Measurements from ENCODE around the gene PPM1D.

PPM1D gene

DNA sequence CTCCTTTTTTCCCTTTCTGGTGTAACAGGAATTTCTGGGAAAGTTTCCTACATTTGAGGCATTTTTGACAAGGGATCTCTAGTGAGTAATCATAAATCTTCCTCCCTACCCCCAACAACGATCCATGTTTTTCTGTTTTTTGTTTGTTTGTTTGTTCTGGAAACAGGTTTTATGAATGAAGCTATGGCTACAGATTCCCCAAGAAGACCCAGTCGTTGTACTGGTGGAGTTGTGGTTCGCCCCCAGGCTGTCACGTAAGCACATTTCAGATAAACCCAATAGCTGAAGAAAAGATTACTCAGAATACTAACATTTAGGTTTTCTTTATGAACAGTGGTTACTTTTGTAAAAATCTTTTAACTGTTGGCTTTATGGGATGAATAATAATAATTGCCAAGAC, 79.3 kb downstream of the PPM1D start:
- TF ChIP-seq TCF12 (IDR thresholded peaks at IDR 0.05; ENCODE audit: low read depth): no peak

DNA sequence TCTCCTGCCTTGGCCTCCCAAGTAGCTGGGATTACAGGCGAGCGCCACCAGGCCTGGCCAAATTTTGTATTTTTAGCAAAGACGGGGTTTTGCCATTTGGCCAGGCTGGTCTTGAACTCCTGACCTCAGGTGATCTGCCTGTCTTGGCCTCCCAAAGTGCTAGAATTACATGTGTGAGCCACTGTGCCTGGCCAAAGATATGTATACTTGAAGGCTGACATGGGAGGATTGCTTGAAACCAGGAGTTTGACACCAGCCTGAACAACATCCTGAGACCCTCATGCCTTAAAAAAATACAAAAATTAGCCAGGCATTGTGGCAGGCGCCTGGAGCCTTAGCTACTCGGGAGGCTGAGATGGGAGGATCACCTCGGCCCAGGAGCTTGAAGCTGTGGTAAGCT, 80.8 kb downstream of the PPM1D start:
- no peak for TF ChIP-seq ZBTB7A (IDR thresholded peaks at IDR 0.05; ENCODE audit: low read depth)
- no peak for TF ChIP-seq CREB1 (IDR thresholded peaks at IDR 0.05; ENCODE audit: low read depth)
- TF ChIP-seq, protein P1, sequence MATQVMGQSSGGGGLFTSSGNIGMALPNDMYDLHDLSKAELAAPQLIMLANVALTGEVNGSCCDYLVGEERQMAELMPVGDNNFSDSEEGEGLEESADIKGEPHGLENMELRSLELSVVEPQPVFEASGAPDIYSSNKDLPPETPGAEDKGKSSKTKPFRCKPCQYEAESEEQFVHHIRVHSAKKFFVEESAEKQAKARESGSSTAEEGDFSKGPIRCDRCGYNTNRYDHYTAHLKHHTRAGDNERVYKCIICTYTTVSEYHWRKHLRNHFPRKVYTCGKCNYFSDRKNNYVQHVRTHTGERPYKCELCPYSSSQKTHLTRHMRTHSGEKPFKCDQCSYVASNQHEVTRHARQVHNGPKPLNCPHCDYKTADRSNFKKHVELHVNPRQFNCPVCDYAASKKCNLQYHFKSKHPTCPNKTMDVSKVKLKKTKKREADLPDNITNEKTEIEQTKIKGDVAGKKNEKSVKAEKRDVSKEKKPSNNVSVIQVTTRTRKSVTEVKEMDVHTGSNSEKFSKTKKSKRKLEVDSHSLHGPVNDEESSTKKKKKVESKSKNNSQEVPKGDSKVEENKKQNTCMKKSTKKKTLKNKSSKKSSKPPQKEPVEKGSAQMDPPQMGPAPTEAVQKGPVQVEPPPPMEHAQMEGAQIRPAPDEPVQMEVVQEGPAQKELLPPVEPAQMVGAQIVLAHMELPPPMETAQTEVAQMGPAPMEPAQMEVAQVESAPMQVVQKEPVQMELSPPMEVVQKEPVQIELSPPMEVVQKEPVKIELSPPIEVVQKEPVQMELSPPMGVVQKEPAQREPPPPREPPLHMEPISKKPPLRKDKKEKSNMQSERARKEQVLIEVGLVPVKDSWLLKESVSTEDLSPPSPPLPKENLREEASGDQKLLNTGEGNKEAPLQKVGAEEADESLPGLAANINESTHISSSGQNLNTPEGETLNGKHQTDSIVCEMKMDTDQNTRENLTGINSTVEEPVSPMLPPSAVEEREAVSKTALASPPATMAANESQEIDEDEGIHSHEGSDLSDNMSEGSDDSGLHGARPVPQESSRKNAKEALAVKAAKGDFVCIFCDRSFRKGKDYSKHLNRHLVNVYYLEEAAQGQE (IDR thresholded peaks at IDR 0.05; ENCODE audit: low read depth): no peak
- TF ChIP-seq TAF1 (IDR thresholded peaks at IDR 0.05; ENCODE audit: low read depth): no peak
- no peak for TF ChIP-seq EP300 (IDR thresholded peaks at IDR 0.05; ENCODE audit: borderline replicate concordance)
- no peak for TF ChIP-seq FOXM1 (IDR thresholded peaks at IDR 0.05; ENCODE audit: borderline replicate concordance, low read depth)
- TF ChIP-seq, protein P2, sequence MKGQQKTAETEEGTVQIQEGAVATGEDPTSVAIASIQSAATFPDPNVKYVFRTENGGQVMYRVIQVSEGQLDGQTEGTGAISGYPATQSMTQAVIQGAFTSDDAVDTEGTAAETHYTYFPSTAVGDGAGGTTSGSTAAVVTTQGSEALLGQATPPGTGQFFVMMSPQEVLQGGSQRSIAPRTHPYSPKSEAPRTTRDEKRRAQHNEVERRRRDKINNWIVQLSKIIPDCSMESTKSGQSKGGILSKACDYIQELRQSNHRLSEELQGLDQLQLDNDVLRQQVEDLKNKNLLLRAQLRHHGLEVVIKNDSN (IDR thresholded peaks at IDR 0.05): no peak
- no peak for TF ChIP-seq CEBPB (IDR thresholded peaks at IDR 0.05)
- TF ChIP-seq TCF12 (IDR thresholded peaks at IDR 0.05; ENCODE audit: low read depth): no peak
- no peak for TF ChIP-seq TEAD4 (IDR thresholded peaks at IDR 0.05)
- TF ChIP-seq, protein P3, sequence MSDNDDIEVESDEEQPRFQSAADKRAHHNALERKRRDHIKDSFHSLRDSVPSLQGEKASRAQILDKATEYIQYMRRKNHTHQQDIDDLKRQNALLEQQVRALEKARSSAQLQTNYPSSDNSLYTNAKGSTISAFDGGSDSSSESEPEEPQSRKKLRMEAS (IDR thresholded peaks at IDR 0.05): no peak
- TF ChIP-seq RAD21 (IDR thresholded peaks at IDR 0.05; ENCODE audit: low read depth): no peak
- no peak for TF ChIP-seq EGR1 (IDR thresholded peaks at IDR 0.05)
- no peak for TF ChIP-seq YY1 (IDR thresholded peaks at IDR 0.05; ENCODE audit: low read depth)
- no peak for TF ChIP-seq NFIC (IDR thresholded peaks at IDR 0.05)

DNA sequence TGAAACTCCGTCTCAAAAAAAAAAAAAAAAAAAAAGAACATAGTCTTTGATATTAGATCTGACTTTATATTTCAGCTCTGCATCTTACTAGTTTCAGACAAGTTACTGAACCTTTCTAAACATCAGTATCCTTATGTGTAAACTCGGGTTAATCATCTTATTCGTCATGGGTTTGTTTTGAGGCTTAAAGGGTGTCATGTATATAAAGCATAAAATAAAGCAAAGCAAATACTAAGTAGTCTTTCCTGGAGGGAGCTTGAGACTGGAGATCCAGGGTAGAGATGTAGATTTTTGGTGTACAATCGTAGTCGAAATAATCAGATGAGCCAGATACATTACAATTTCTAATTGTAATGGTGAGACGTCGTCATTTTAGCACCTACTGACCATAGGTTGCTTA, 85.4 kb downstream of the PPM1D start:
- TF ChIP-seq TCF12 (IDR thresholded peaks at IDR 0.05; ENCODE audit: low read depth) (no peak), EGR1 (IDR thresholded peaks at IDR 0.05) (no peak), CEBPB (IDR thresholded peaks at IDR 0.05) (no peak), YY1 (IDR thresholded peaks at IDR 0.05; ENCODE audit: low read depth) (no peak), RAD21 (IDR thresholded peaks at IDR 0.05; ENCODE audit: low read depth) (no peak), EP300 (IDR thresholded peaks at IDR 0.05; ENCODE audit: borderline replicate concordance) (no peak), TEAD4 (IDR thresholded peaks at IDR 0.05) (no peak), ZBTB7A (IDR thresholded peaks at IDR 0.05; ENCODE audit: low read depth) (no peak), NFIC (IDR thresholded peaks at IDR 0.05) (no peak), FOXM1 (IDR thresholded peaks at IDR 0.05; ENCODE audit: borderline replicate concordance, low read depth) (no peak), CREB1 (IDR thresholded peaks at IDR 0.05; ENCODE audit: low read depth) (no peak), TAF1 (IDR thresholded peaks at IDR 0.05; ENCODE audit: low read depth) (no peak)
- TF ChIP-seq, protein P2 (IDR thresholded peaks at IDR 0.05): no peak
- TF ChIP-seq, protein P1 (IDR thresholded peaks at IDR 0.05; ENCODE audit: low read depth): no peak
- TF ChIP-seq, protein P3 (IDR thresholded peaks at IDR 0.05): no peak

DNA sequence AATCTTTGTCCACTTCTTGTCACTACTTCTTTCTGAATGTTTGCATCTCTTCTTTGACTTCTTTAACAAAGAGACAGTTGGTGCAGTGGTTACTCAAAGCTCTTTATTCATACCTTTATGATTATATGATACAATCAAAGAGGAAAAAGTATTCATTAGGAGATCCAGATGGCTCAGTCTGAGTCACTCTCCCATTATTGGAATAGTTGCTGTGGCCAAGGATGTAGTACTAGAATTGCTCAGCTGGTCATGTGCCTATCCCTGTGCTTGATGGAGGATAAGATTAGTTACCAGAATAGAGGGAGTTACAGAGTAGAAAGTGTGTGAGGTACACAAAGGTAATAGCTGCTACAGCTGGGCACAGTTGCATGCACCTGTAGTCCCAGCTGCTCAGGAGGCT, 96.0 kb downstream of the PPM1D start:
- TF ChIP-seq, protein P2 (IDR thresholded peaks at IDR 0.05): no peak
- TF ChIP-seq, protein P1 (IDR thresholded peaks at IDR 0.05; ENCODE audit: low read depth): no peak
- TF ChIP-seq FOXM1 (IDR thresholded peaks at IDR 0.05; ENCODE audit: borderline replicate concordance, low read depth): no peak
- no peak for TF ChIP-seq EGR1 (IDR thresholded peaks at IDR 0.05)
- no peak for TF ChIP-seq CEBPB (IDR thresholded peaks at IDR 0.05)
- TF ChIP-seq EP300 (IDR thresholded peaks at IDR 0.05; ENCODE audit: borderline replicate concordance): no peak
- no peak for TF ChIP-seq YY1 (IDR thresholded peaks at IDR 0.05; ENCODE audit: low read depth)
- TF ChIP-seq RAD21 (IDR thresholded peaks at IDR 0.05; ENCODE audit: low read depth): no peak
- no peak for TF ChIP-seq TEAD4 (IDR thresholded peaks at IDR 0.05)
- no peak for TF ChIP-seq TCF12 (IDR thresholded peaks at IDR 0.05; ENCODE audit: low read depth)
